HUDEP-2 (cell line): ENCODE data around the gene ACVR2B.

ENCODE experiments used
- DNase-seq, 76 experiments: peaks; one replicate each; lab custom pipeline; 2025; ENCODE audit not compliant: unreplicated experiment in 76 of 76; lab: John Stamatoyannopoulos, UW

ACVR2B gene

GRCh38 chr3:38457111-38458003 lies 3.7 kb downstream of the ACVR2B start:
- no peak for DNase-seq

- DNase-seq: peak in 16 of 76 experiments; percentile 1 to 56 (median 12)
These were observed 5.3 kb downstream of the ACVR2B start for GRCh38 chr3:38458796-38459498.

GRCh38 chr3:38459499-38460048 lies 5.9 kb downstream of the ACVR2B start:
- no peak for DNase-seq

- DNase-seq: no peak
These were observed 6.9 kb downstream of the ACVR2B start for GRCh38 chr3:38460377-38461270.

GRCh38 chr3:38465588-38466154 lies 12.0 kb downstream of the ACVR2B start:
- no peak for DNase-seq

- no peak for DNase-seq
These were observed 15.1 kb downstream of the ACVR2B start for GRCh38 chr3:38468765-38469164.

- DNase-seq: no peak
These were observed 16.2 kb downstream of the ACVR2B start for GRCh38 chr3:38469852-38470251.

- DNase-seq: peak in 2 of 76 experiments; percentile 8 to 36
These were observed 17.7 kb downstream of the ACVR2B start for GRCh38 chr3:38471260-38471857.

GRCh38 chr3:38472342-38472741 lies 18.7 kb downstream of the ACVR2B start:
- no peak for DNase-seq

- DNase-seq: no peak
These were observed 19.5 kb downstream of the ACVR2B start for GRCh38 chr3:38473229-38473628.

- DNase-seq: no peak
These were observed 21.4 kb downstream of the ACVR2B start for GRCh38 chr3:38474928-38475605.

- DNase-seq: no peak
These were observed 22.0 kb downstream of the ACVR2B start for GRCh38 chr3:38475716-38476115.

- DNase-seq: no peak
These were observed 22.6 kb downstream of the ACVR2B start for GRCh38 chr3:38476157-38476756.

- DNase-seq: no peak
These were observed 23.5 kb downstream of the ACVR2B start for GRCh38 chr3:38477057-38477820.

GRCh38 chr3:38477839-38478450 lies 24.3 kb downstream of the ACVR2B start:
- DNase-seq: no peak

GRCh38 chr3:38478901-38479300 lies 25.2 kb downstream of the ACVR2B start:
- no peak for DNase-seq

- DNase-seq: peak in 35 of 76 experiments; percentile 3 to 59 (median 26)
These were observed 25.9 kb downstream of the ACVR2B start for GRCh38 chr3:38479431-38480092.
